Suprapubic skin (tissue), 4 donors: ENCODE measurements around the gene MISFA. TPM values are rescaled to one million over a fixed set of nuclear protein-coding genes. Genes with fewer than 3 reads are reported as not detected.

ENCODE experiments used
- DNase-seq, 2 donors: peaks; one replicate each; pipeline ENCODE4 v3.0.0-alpha.2; 2019; ENCODE audit warnings: low spot score in 2 of 2
- H3K27ac ChIP-seq: fragments of 200-600 bp; sonication (generic); one replicate; pipeline ENCODE4 v1.5.1; 2019
- H3K27me3 ChIP-seq: fragments of 200-600 bp; sonication (generic); one replicate; pipeline ENCODE4 v1.5.1; 2019
- H3K36me3 ChIP-seq: fragments of 200-600 bp; sonication (generic); one replicate; pipeline ENCODE4 v1.5.1; 2019
- H3K4me1 ChIP-seq: fragments of 200-600 bp; sonication (generic); one replicate; pipeline ENCODE4 v1.5.1; 2019
- H3K4me3 ChIP-seq: fragments of 200-600 bp; sonication (generic); one replicate; pipeline ENCODE4 v1.5.1; 2019; ENCODE audit warnings: mild to moderate bottlenecking
- H3K9me3 ChIP-seq: fragments of 200-600 bp; sonication (generic); one replicate; pipeline ENCODE4 v1.5.1; 2019
- EP300 ChIP-seq: sonication (generic); formaldehyde crosslinking; IDR thresholded peaks from one replicate; pipeline ENCODE4 v1.6.1; 2017; ENCODE audit warnings: antibody characterized with exemption
- POLR2A ChIP-seq, 2 donors: fragments of 450-650 bp; IDR thresholded peaks; one replicate each; pipeline ENCODE4 v1.6.1; 2017; ENCODE audit warnings: antibody characterized with exemption in 2 of 2, mild to moderate bottlenecking in 2 of 2, moderate library complexity in 2 of 2
- POLR2AphosphoS5 ChIP-seq, 3 donors: sonication (generic); formaldehyde crosslinking; IDR thresholded peaks; one replicate each; pipeline ENCODE4 v1.6.1; 2017; ENCODE audit warnings: antibody characterized with exemption in 3 of 3
- WGBS: methylation state at CpG from one replicate; pipeline ENCODE4 v1.1.5; 2018; 5-methylcytosine and 5-hydroxymethylcytosine counted together
- total RNA-seq, 4 donors: library from RNA; depleted of rRNA; stranded (reverse); fragments of >200 nt; gene quantifications; one replicate each; pipeline ENCODE4 v1.1.0, GENCODE V29; 2016
- TF ChIP-seq, protein P1 (sequence below), 2 donors: fragments of 200-600 bp in 1 of 2; fragments of 450-650 bp in 1 of 2; sonication (generic) in 1 of 2; IDR thresholded peaks; one replicate each; pipeline ENCODE4 v1.5.1; 2016 to 2019; ENCODE audit warnings: antibody characterized with exemption in 2 of 2, mild to moderate bottlenecking in 1 of 2, moderate library complexity in 1 of 2

MISFA gene
- 1 to 10 TPM in 2 of 4 donors, not detected in 2; 2.7 to 5.1 TPM for total RNA-seq

GRCh38 chr11:18599739-18600230 is at the start of gene MISFA:
Gene MISFA (plus strand): TSS chr11:18599789. CDS start chr11:18599929, 140 bp downstream.
- Histone ChIP-seq H3K27me3 (no peaks in the 10 kb centered on the region), H3K4me3 (no peak within 1 kb of the TSS), H3K27ac (no peak within 1 kb of the TSS), H3K36me3 (peaks cover 9% of the 10 kb centered on the region), H3K9me3 (no peaks in the 10 kb centered on the region), H3K4me1 (peaks cover 16% of the 10 kb centered on the region)
- WGBS: 89% methylated on average over 7 of the region's 7 CpGs
- DNase-seq: no peak
- TF ChIP-seq, protein P1, sequence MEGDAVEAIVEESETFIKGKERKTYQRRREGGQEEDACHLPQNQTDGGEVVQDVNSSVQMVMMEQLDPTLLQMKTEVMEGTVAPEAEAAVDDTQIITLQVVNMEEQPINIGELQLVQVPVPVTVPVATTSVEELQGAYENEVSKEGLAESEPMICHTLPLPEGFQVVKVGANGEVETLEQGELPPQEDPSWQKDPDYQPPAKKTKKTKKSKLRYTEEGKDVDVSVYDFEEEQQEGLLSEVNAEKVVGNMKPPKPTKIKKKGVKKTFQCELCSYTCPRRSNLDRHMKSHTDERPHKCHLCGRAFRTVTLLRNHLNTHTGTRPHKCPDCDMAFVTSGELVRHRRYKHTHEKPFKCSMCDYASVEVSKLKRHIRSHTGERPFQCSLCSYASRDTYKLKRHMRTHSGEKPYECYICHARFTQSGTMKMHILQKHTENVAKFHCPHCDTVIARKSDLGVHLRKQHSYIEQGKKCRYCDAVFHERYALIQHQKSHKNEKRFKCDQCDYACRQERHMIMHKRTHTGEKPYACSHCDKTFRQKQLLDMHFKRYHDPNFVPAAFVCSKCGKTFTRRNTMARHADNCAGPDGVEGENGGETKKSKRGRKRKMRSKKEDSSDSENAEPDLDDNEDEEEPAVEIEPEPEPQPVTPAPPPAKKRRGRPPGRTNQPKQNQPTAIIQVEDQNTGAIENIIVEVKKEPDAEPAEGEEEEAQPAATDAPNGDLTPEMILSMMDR (IDR thresholded peaks at IDR 0.05): no peak
- TF ChIP-seq POLR2A (IDR thresholded peaks at IDR 0.05) (no peak), EP300 (no peak), POLR2AphosphoS5 (IDR thresholded peaks at IDR 0.05) (no peak)

- H3K4me1 ChIP-seq: no peaks in the 10 kb centered on the region
- H3K27ac ChIP-seq: no peak overlapping the region
- no peaks in the 10 kb centered on the region for H3K27me3 ChIP-seq
- WGBS: 83% methylated on average over 2 of the region's 2 CpGs
- no peak for DNase-seq
- TF ChIP-seq, protein P1 (IDR thresholded peaks at IDR 0.05): no peak
- TF ChIP-seq EP300 (no peak), POLR2A (IDR thresholded peaks at IDR 0.05) (no peak)
- H3K4me3 ChIP-seq: no peak overlapping the region
- H3K36me3 ChIP-seq: peaks cover 67% of the 10 kb centered on the region
- no peaks in the 10 kb centered on the region for H3K9me3 ChIP-seq
These were observed 36.4 kb upstream of the MISFA start for GRCh38 chr11:18563090-18563730.

DNA sequence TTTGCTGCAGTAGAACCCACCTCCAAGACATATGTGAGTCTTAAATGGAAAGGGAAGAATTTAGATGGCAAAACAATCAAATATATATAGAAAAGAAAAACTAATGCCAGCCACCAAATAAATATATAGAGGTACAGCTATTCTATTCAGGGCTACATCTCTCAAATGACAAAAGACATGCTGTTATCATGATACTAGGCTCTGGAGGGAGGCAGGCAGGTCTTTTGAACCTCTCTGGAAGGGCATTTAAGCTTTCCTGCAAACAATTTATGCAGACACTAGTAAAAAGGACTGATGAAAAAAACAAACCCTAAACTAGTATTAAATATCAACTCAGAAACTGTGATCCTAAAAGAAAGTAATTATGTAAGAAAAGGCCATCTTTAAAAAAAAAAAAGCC is 35.4 kb upstream of the MISFA start:
- Histone ChIP-seq H3K27me3 (no peaks in the 10 kb centered on the region), H3K36me3 (peaks cover 62% of the 10 kb centered on the region), H3K4me3 (no peak overlapping the region), H3K27ac (no peak overlapping the region), H3K9me3 (no peaks in the 10 kb centered on the region), H3K4me1 (no peaks in the 10 kb centered on the region)
- TF ChIP-seq POLR2A (IDR thresholded peaks at IDR 0.05): no peak
- no peak for TF ChIP-seq EP300
- TF ChIP-seq POLR2AphosphoS5 (IDR thresholded peaks at IDR 0.05): no peak
- TF ChIP-seq, protein P1 (IDR thresholded peaks at IDR 0.05): no peak
- no peak for DNase-seq

- Histone ChIP-seq H3K27ac (no peak overlapping the region), H3K4me3 (no peak overlapping the region), H3K9me3 (no peaks in the 10 kb centered on the region), H3K27me3 (no peaks in the 10 kb centered on the region), H3K36me3 (peaks cover 68% of the 10 kb centered on the region), H3K4me1 (no peaks in the 10 kb centered on the region)
- no peak for TF ChIP-seq POLR2A (IDR thresholded peaks at IDR 0.05)
- TF ChIP-seq, protein P1 (IDR thresholded peaks at IDR 0.05): no peak
- TF ChIP-seq POLR2AphosphoS5 (IDR thresholded peaks at IDR 0.05): no peak
- TF ChIP-seq EP300: no peak
- no peak for DNase-seq
These were observed 33.2 kb upstream of the MISFA start for GRCh38 chr11:18566406-18566805.

- no peaks in the 10 kb centered on the region for H3K9me3 ChIP-seq
These were observed 32.5 kb upstream of the MISFA start for GRCh38 chr11:18567081-18567480.

More at GRCh38 chr11:18567081-18567480, 32.5 kb upstream of the MISFA start:
- 83% methylated on average over 3 of the region's 3 CpGs for WGBS
- no peak for DNase-seq
- peaks cover 68% of the 10 kb centered on the region for H3K36me3 ChIP-seq
- H3K27me3 ChIP-seq: no peaks in the 10 kb centered on the region
- H3K27ac ChIP-seq: no peak overlapping the region
- H3K4me1 ChIP-seq: no peaks in the 10 kb centered on the region
- no peak overlapping the region for H3K4me3 ChIP-seq
- no peak for TF ChIP-seq POLR2AphosphoS5 (IDR thresholded peaks at IDR 0.05)
- TF ChIP-seq, protein P1 (IDR thresholded peaks at IDR 0.05): no peak
- TF ChIP-seq EP300: no peak
- TF ChIP-seq POLR2A (IDR thresholded peaks at IDR 0.05): no peak
